T-cell (primary cell): ENCODE measurements around the gene BZW2. TPM values are rescaled to one million over a fixed set of nuclear protein-coding genes. Genes with fewer than 3 reads are reported as not detected.
"Not testable (repeated sequence)": the region's sequence is repeated elsewhere in the genome, so short reads cannot be mapped to it uniquely, and the experiment has no call there.

Experiments used
- ATAC-seq, 4 experiments: fragments of 200-7000 bp in 3 of 4; fragments of 150-1000 bp in 1 of 4; cut with Tn5 transposase; replicated peaks in 1 of 4; 1 replicate in 3 of 4; 2 replicates in 1 of 4; pipeline ENCODE4 v1.10.0; 2021; ENCODE audit warnings: moderate library complexity in 3 of 4, mild to moderate bottlenecking in 2 of 4, moderate number of reproducible peaks in 1 of 4
- CTCF ChIA-PET, 2 donors: fragments of 300-600 bp; sonication (Branson Sonifier 250); formaldehyde crosslinking; loops; one replicate each; lab custom pipeline; 2022; ENCODE audit warnings: antibody characterized with exemption in 2 of 2; lab: Charles Lee
- POLR2A ChIA-PET, 2 donors: fragments of 300-600 bp; sonication (Branson Sonifier 250); formaldehyde crosslinking; loops; one replicate each; lab custom pipeline; 2022; ENCODE audit warnings: antibody characterized with exemption in 2 of 2; lab: Charles Lee
- DNase-seq, 35 experiments: peaks; one replicate each; pipeline versions ENCODE4 v3.0.0 to v3.0.0-alpha.2; 2013 to 2023
- H3K27ac ChIP-seq: one replicate; pipeline ENCODE4 v1.5.1; 2013; ENCODE audit warnings: low read length
- H3K27me3 ChIP-seq, 2 experiments: replicated peaks in 1 of 2; 1 replicate in 1 of 2; 2 replicates in 1 of 2; pipeline versions ENCODE4 v1.6.1 to v1.7.0; 2013; ENCODE audit warnings: low read length in 1 of 2, mixed read lengths in 1 of 2; ENCODE audit not compliant: control insufficient read depth in 2 of 2, insufficient read depth in 2 of 2; ENCODE audit errors: extremely low read depth in 1 of 2
- H3K36me3 ChIP-seq, 2 donors: 1 replicate in 1 of 2; 2 replicates in 1 of 2; pipeline versions ENCODE4 v1.6.1 to v1.7.0; 2013; ENCODE audit warnings: low read length in 1 of 2; ENCODE audit not compliant: control insufficient read depth in 2 of 2, insufficient read depth in 1 of 2; ENCODE audit errors: extremely low read depth in 1 of 2
- H3K4me1 ChIP-seq, 2 experiments: 1 replicate in 1 of 2; 2 replicates in 1 of 2; pipeline versions ENCODE4 v1.6.1 to v1.7.0; 2013; ENCODE audit warnings: low read length in 2 of 2, mixed read lengths in 1 of 2; ENCODE audit not compliant: insufficient read depth in 2 of 2, control insufficient read depth in 1 of 2; ENCODE audit errors: extremely low read depth in 1 of 2
- H3K4me3 ChIP-seq, 2 donors: 1 replicate in 1 of 2; 2 replicates in 1 of 2; pipeline versions ENCODE4 v1.5.1 to v1.7.0; 2013; ENCODE audit warnings: mild to moderate bottlenecking in 2 of 2, low read length in 1 of 2, moderate library complexity in 1 of 2; ENCODE audit not compliant: control insufficient read depth in 1 of 2; ENCODE audit errors: extremely low read depth in 1 of 2
- H3K9me3 ChIP-seq: 2 replicates; pipeline ENCODE4 v1.7.0; 2013
- H3K27ac Mint-ChIP-seq, 2 donors: one replicate each; pipeline ENCODE4 v1.8.0; 2020 to 2021; ENCODE audit warnings: mild to moderate bottlenecking in 2 of 2, mixed read lengths in 2 of 2
- H3K27me3 Mint-ChIP-seq, 2 donors: one replicate each; pipeline ENCODE4 v1.8.0; 2021 to 2022; ENCODE audit warnings: mixed read lengths in 2 of 2
- H3K36me3 Mint-ChIP-seq: one replicate; pipeline ENCODE4 v1.8.0; 2021; ENCODE audit warnings: mixed read lengths
- H3K4me1 Mint-ChIP-seq, 3 donors: one replicate each; pipeline ENCODE4 v1.8.0; 2020 to 2022; ENCODE audit warnings: mixed read lengths in 3 of 3, mild to moderate bottlenecking in 1 of 3
- H3K4me3 Mint-ChIP-seq, 3 donors: one replicate each; pipeline ENCODE4 v1.8.0; 2020 to 2022; ENCODE audit warnings: mild to moderate bottlenecking in 3 of 3, mixed read lengths in 3 of 3, moderate library complexity in 3 of 3
- H3K9me3 Mint-ChIP-seq, 3 donors: one replicate each; pipeline ENCODE4 v1.8.0; 2020 to 2022; ENCODE audit warnings: mixed read lengths in 3 of 3
- WGBS: methylation state at CpG from one replicate; pipeline ENCODE4 v1.1.5; 2013; ENCODE audit warnings: missing lambda C conversion rate; ENCODE audit not compliant: insufficient coverage; 5-methylcytosine and 5-hydroxymethylcytosine counted together
- total RNA-seq, 35 experiments: library from RNA in 6 of 35; stranded (reverse) in 6 of 35; fragments of 120-200 nt in 1 of 35; gene quantifications; one replicate each; pipeline versions ENCODE4 v1.2.1 to v1.2.4 and lab custom pipeline; 2013 to 2026

BZW2 gene
- total RNA-seq, 5 donors from 2014 or later (not counting 1 experiment from before 2014, with no cell fraction given) = 22.1 to 35.1 (median 30.2) TPM

GRCh38 chr7:16655394-16655793 is 9.4 kb downstream of the BZW2 start:
- DNase-seq (no peak), ATAC-seq (no peak)
- Mint-ChIP-seq H3K4me1 (peaks cover 47 to 57% (median 50%) of the 10 kb centered on the region in 3 donors), H3K27ac (no peak overlapping the region), H3K4me3 (no peak overlapping the region), H3K9me3 (no peaks in the 10 kb centered on the region), H3K36me3 (peaks cover 9% of the 10 kb centered on the region), H3K27me3 (no peaks in the 10 kb centered on the region)
- Histone ChIP-seq H3K36me3 (no peaks in the 10 kb centered on the region), H3K9me3 (no peaks in the 10 kb centered on the region), H3K4me1 (peaks cover 4 to 10% of the 10 kb centered on the region in 2 experiments), H3K4me3 (no peak overlapping the region), H3K27ac (no peak overlapping the region), H3K27me3 (no peaks in the 10 kb centered on the region)
- CTCF ChIA-PET = no interaction called here
- POLR2A ChIA-PET = no interaction called here

- Mint-ChIP-seq H3K36me3 (peaks cover 9% of the 10 kb centered on the region), H3K27ac (no peak overlapping the region), H3K27me3 (no peaks in the 10 kb centered on the region), H3K4me3 (no peak overlapping the region), H3K4me1 (peaks cover 47 to 56% (median 48%) of the 10 kb centered on the region in 3 donors), H3K9me3 (no peaks in the 10 kb centered on the region)
- 80% methylated on average over 1 of the region's 1 CpG for WGBS
- H3K36me3 ChIP-seq = no peaks in the 10 kb centered on the region
- ChIA-PET CTCF (interaction anchor here in 1 of 2 donors (0.5 kb wide), 1 partner anchor 14 kb away, joined by 4 read pairs; no protein-coding TSS in a partner anchor), POLR2A (interaction anchor here (0.6 to 0.7 kb wide), 2 partner anchors 21 to 118 kb away, joined by 6 to 7 read pairs; no protein-coding TSS in a partner anchor)
- peaks cover 4 to 7% of the 10 kb centered on the region in 2 experiments for H3K4me1 ChIP-seq
- DNase-seq (no peak), ATAC-seq (no peak)
- H3K9me3 ChIP-seq = no peaks in the 10 kb centered on the region
- H3K4me3 ChIP-seq = no peak overlapping the region
- H3K27me3 ChIP-seq = no peaks in the 10 kb centered on the region
- no peak overlapping the region for H3K27ac ChIP-seq
Measured at GRCh38 chr7:16656141-16656540, 10.2 kb downstream of the BZW2 start.

- Mint-ChIP-seq H3K27ac (no peak overlapping the region), H3K4me1 (peaks cover 41 to 51% (median 43%) of the 10 kb centered on the region in 3 donors), H3K4me3 (no peak overlapping the region), H3K27me3 (no peaks in the 10 kb centered on the region), H3K9me3 (no peaks in the 10 kb centered on the region), H3K36me3 (peaks cover 9% of the 10 kb centered on the region)
- no peaks in the 10 kb centered on the region for H3K9me3 ChIP-seq
- no peak for ATAC-seq
- no peak for DNase-seq
- CTCF ChIA-PET = no interaction called here
- WGBS = 100% methylated on average over 1 of the region's 4 CpGs
- POLR2A ChIA-PET = interaction anchor here in 1 of 2 donors (0.5 to 1.9 kb wide), 2 partner anchors 10 to 852 kb away, joined by 3 to 5 read pairs; no protein-coding TSS in a partner anchor
- H3K4me1 ChIP-seq = peaks cover 0 to 2% of the 10 kb centered on the region in 2 experiments
- no peaks in the 10 kb centered on the region for H3K36me3 ChIP-seq
- no peaks in the 10 kb centered on the region for H3K27me3 ChIP-seq
- no peak overlapping the region for H3K27ac ChIP-seq
- no peak overlapping the region for H3K4me3 ChIP-seq
Measured at GRCh38 chr7:16657656-16658279, 11.8 kb downstream of the BZW2 start.

- 80% methylated on average over 1 of the region's 8 CpGs for WGBS
- DNase-seq, H3K36me3 ChIP-seq, H3K27me3 ChIP-seq, H3K27me3 Mint-ChIP-seq, CTCF ChIA-PET, H3K9me3 ChIP-seq, H3K9me3 Mint-ChIP-seq, H3K4me1 ChIP-seq, H3K27ac ChIP-seq, H3K4me3 Mint-ChIP-seq, H3K4me3 ChIP-seq, H3K27ac Mint-ChIP-seq, ATAC-seq: not testable (repeated sequence)
- H3K4me1 Mint-ChIP-seq = peaks cover 37 to 39% (median 38%) of the 10 kb centered on the region in 3 donors
- POLR2A ChIA-PET = interaction anchor here (0.6 to 1.9 kb wide), 2 partner anchors 13 to 14 kb away, joined by 3 to 5 read pairs; no protein-coding TSS in a partner anchor
- peaks cover 13% of the 10 kb centered on the region for H3K36me3 Mint-ChIP-seq
Measured at GRCh38 chr7:16659854-16660497, 14.0 kb downstream of the BZW2 start.

- ChIA-PET POLR2A (no interaction called here), CTCF (no interaction called here)
- DNase-seq (no peak), ATAC-seq (no peak)
- no peaks in the 10 kb centered on the region for H3K9me3 Mint-ChIP-seq
- H3K27me3 ChIP-seq = no peaks in the 10 kb centered on the region
- 100% methylated on average over 1 of the region's 5 CpGs for WGBS
- peaks cover 20% of the 10 kb centered on the region for H3K36me3 Mint-ChIP-seq
- H3K36me3 ChIP-seq = no peaks in the 10 kb centered on the region
- peak overlapping the region in 1 of 2 donors; percentile 28 for H3K27ac Mint-ChIP-seq
- no peaks in the 10 kb centered on the region for H3K27me3 Mint-ChIP-seq
- no peaks in the 10 kb centered on the region for H3K4me1 ChIP-seq
- no peak overlapping the region for H3K4me3 ChIP-seq
- H3K4me1 Mint-ChIP-seq = peaks cover 30 to 33% (median 31%) of the 10 kb centered on the region in 3 donors
- no peak overlapping the region for H3K27ac ChIP-seq
- no peaks in the 10 kb centered on the region for H3K9me3 ChIP-seq
- no peak overlapping the region for H3K4me3 Mint-ChIP-seq
Measured at GRCh38 chr7:16660702-16661464, 14.9 kb downstream of the BZW2 start.

GRCh38 chr7:16661924-16662323 is 15.9 kb downstream of the BZW2 start:
- ATAC-seq (no peak), DNase-seq (no peak)
- Mint-ChIP-seq H3K9me3 (no peaks in the 10 kb centered on the region), H3K27ac (no peak overlapping the region), H3K36me3 (peaks cover 16% of the 10 kb centered on the region), H3K4me3 (no peak overlapping the region), H3K27me3 (no peaks in the 10 kb centered on the region), H3K4me1 (peaks cover 26 to 27% (median 27%) of the 10 kb centered on the region in 3 donors)
- ChIA-PET POLR2A (interaction anchor here in 1 of 2 donors (1.0 kb wide), 1 partner anchor 16 kb away, joined by 3 read pairs; the partner anchor contains the start of genes ANKMY2 and BZW2), CTCF (interaction anchor here in 1 of 2 donors (0.5 kb wide), 1 partner anchor 1078 kb away, joined by 6 read pairs; no protein-coding TSS in a partner anchor)
- Histone ChIP-seq H3K4me1 (no peaks in the 10 kb centered on the region), H3K36me3 (peaks cover 0 to 8% of the 10 kb centered on the region in 2 donors), H3K9me3 (no peaks in the 10 kb centered on the region), H3K4me3 (no peak overlapping the region), H3K27me3 (no peaks in the 10 kb centered on the region), H3K27ac (no peak overlapping the region)
- WGBS = 100% methylated on average over 1 of the region's 1 CpG
